ENCODE results near the gene GNAL.

- TF ChIP-seq CTCF (IDR thresholded peaks at IDR 0.05): no peak
- TF ChIP-seq POLR2A (IDR thresholded peaks at IDR 0.05): no peak
Observed at GRCh38 chr18:11750171-11750570, 61.1 kb downstream of the GNAL start.

Data from body of pancreas (tissue), 4 donors.